SK-N-SH treated with all-trans-retinoic acid at 6 μM for 48 hours (cell line): ENCODE data around the gene WAPL.

Experiments
- CSDC2 ChIP-seq: fragments of 250-450 bp; sonication (Bioruptor Pico); IDR thresholded peaks from 2 replicates; pipeline ENCODE4 v1.5.0; 2020; ENCODE audit warnings: mild to moderate bottlenecking, moderate library complexity
- CSRNP3 ChIP-seq: fragments of 250-450 bp; sonication (Bioruptor Pico); IDR thresholded peaks from 2 replicates; pipeline ENCODE4 v1.5.1; 2021; ENCODE audit warnings: mild to moderate bottlenecking, moderate library complexity
- GLIS3 ChIP-seq: fragments of 250-450 bp; sonication (Bioruptor Pico); IDR thresholded peaks from 2 replicates; pipeline ENCODE4 v1.5.0; 2020; ENCODE audit warnings: mild to moderate bottlenecking, moderate library complexity
- PATZ1 ChIP-seq: fragments of 250-450 bp; sonication (Bioruptor Pico); IDR thresholded peaks from 2 replicates; pipeline ENCODE4 v1.8.0; 2020; ENCODE audit warnings: mild to moderate bottlenecking, moderate library complexity, borderline replicate concordance
- POU6F1 ChIP-seq: fragments of 250-450 bp; sonication (Bioruptor Pico); IDR thresholded peaks from 2 replicates; pipeline ENCODE4 v1.8.0; 2021; ENCODE audit warnings: low read depth, mild to moderate bottlenecking, moderate library complexity, borderline replicate concordance
- PPARA ChIP-seq: fragments of 250-450 bp; sonication (Bioruptor Pico); IDR thresholded peaks from 2 replicates; pipeline ENCODE4 v1.5.0; 2020; ENCODE audit warnings: mild to moderate bottlenecking, borderline replicate concordance
- TSHZ2 ChIP-seq: fragments of 250-450 bp; sonication (Bioruptor Pico); IDR thresholded peaks from 2 replicates; pipeline ENCODE4 v1.5.0; 2020; ENCODE audit warnings: mild to moderate bottlenecking, moderate library complexity

- no peak for TF ChIP-seq PPARA
- no peak for TF ChIP-seq CSRNP3 (CRISPR knock-in tag)
- no peak for TF ChIP-seq CSDC2 (CRISPR knock-in tag)
- no peak for TF ChIP-seq POU6F1
- TF ChIP-seq PATZ1 (CRISPR knock-in tag) = no peak
- no peak for TF ChIP-seq GLIS3 (CRISPR knock-in tag)
- TF ChIP-seq TSHZ2 (CRISPR knock-in tag) = no peak
Measured at GRCh38 chr10:86446440-86446839, 75.2 kb downstream of the WAPL start.
